Vagina (tissue), 2 donors: ENCODE measurements around the gene ZNF555.

ENCODE experiments used
- POLR2A ChIP-seq, 2 donors: fragments of 450-650 bp; IDR thresholded peaks; one replicate each; pipeline ENCODE4 v1.6.1; 2017; ENCODE audit warnings: antibody characterized with exemption in 2 of 2, mild to moderate bottlenecking in 2 of 2, moderate library complexity in 2 of 2
- TF ChIP-seq, protein P1 (sequence below), 3 experiments: fragments of 450-650 bp in 2 of 3; fragments of 200-600 bp in 1 of 3; sonication (generic) in 1 of 3; IDR thresholded peaks; one replicate each; pipeline ENCODE4 v1.5.1; 2017 to 2019; ENCODE audit warnings: antibody characterized with exemption in 3 of 3, mild to moderate bottlenecking in 2 of 3, moderate library complexity in 2 of 3

GRCh38 chr19:2810141-2811091, 30.9 kb upstream of the ZNF555 start:
- TF ChIP-seq, protein P1, sequence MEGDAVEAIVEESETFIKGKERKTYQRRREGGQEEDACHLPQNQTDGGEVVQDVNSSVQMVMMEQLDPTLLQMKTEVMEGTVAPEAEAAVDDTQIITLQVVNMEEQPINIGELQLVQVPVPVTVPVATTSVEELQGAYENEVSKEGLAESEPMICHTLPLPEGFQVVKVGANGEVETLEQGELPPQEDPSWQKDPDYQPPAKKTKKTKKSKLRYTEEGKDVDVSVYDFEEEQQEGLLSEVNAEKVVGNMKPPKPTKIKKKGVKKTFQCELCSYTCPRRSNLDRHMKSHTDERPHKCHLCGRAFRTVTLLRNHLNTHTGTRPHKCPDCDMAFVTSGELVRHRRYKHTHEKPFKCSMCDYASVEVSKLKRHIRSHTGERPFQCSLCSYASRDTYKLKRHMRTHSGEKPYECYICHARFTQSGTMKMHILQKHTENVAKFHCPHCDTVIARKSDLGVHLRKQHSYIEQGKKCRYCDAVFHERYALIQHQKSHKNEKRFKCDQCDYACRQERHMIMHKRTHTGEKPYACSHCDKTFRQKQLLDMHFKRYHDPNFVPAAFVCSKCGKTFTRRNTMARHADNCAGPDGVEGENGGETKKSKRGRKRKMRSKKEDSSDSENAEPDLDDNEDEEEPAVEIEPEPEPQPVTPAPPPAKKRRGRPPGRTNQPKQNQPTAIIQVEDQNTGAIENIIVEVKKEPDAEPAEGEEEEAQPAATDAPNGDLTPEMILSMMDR (IDR thresholded peaks at IDR 0.05): no peak
- TF ChIP-seq POLR2A (IDR thresholded peaks at IDR 0.05): no peak
